NCI-H2196 (cell line): ENCODE data around the gene SULT2A1.
"Not testable (repeated sequence)": the region's sequence is repeated elsewhere in the genome, so short reads cannot be mapped to it uniquely, and the experiment has no call there.

Experiments used
- DNase-seq: peaks from one replicate; lab custom pipeline; 2025; ENCODE audit not compliant: unreplicated experiment; lab: John Stamatoyannopoulos, UW

SULT2A1 gene, protein sequence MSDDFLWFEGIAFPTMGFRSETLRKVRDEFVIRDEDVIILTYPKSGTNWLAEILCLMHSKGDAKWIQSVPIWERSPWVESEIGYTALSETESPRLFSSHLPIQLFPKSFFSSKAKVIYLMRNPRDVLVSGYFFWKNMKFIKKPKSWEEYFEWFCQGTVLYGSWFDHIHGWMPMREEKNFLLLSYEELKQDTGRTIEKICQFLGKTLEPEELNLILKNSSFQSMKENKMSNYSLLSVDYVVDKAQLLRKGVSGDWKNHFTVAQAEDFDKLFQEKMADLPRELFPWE

DNA sequence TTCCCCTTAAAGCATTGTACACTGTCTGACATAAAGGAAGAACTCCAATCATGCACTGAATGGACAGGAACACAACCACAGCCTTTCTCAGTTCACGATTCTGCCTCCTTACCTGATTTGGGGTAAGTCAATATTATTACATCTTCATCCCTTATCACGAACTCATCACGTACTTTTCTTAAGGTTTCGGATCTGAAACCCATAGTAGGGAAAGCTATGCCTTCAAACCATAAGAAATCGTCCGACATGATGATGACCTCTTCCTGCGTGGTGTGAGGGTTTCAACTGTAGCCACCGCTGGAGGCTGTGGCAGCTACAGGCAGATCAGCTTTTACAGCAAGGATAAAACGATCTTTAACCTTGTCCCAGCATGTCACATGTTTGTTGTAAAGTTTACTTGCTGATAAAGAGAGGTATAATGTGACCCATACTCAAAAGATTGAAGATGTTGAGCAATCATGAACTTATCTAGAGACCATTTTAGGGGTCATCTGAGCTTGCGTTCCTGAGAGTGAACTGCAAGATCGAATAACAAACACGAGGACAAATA, at the start of gene SULT2A1:
TSS of gene SULT2A1 (minus strand) at position 306 of the 550 bp plus-strand sequence. CDS start at position 248, 58 bp downstream.
- no peak for DNase-seq

DNA sequence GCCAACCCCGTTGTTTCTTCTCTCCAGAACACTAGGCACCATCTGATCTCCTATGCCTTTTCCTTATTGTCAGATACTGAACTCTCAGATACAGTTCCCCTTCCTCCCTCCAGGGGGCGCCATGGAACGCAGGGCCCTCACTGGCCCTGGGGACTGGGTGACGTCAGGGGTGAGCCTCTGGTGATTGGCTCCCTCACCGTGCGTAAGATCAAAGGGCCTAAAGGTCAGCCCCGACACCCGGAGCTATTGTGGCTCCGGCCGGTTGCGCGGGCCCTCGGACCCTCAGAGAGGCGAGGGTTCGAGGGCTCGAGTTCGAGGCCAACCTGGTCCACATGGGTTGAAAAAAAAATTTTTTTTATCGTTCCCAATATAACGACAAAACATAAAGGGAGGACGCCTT, 42.5 kb upstream of the SULT2A1 start:
- DNase-seq = not testable (repeated sequence)

DNA sequence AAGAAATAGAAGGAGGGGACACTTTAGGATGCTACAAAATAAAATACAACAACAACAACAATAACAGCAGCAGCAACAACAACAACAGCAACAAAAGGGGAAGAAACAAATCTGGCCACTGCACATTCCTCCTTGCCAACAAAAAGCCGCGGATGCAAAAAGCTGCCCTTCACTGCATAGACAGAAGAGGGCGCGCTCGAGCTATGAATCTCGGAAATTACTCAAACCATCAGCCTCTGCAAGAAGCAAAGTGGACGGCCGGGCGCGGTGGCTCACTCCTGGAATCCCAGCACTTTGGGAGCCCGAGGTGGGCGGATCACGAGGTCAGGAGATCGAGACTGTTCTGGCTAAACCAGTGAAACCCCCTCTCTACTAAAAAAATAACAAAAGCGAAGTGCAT, 34.0 kb upstream of the SULT2A1 start:
- not testable (repeated sequence) for DNase-seq

GRCh38 chr19:47910191-47910590, 24.1 kb upstream of the SULT2A1 start:
- DNase-seq = not testable (repeated sequence)

DNA sequence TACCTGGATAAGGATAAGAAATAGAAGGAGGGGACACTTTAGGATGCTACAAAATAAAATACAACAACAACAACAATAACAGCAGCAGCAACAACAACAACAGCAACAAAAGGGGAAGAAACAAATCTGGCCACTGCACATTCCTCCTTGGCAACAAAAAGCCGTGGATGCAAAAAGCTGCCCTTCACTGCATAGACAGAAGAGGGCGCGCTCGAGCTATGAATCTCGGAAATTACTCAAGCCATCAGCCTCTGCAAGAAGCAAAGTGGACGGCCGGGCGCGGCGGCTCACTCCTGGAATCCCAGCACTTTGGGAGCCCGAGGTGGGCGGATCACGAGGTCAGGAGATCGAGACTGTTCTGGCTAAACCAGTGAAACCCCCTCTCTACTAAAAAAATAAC, 23.2 kb upstream of the SULT2A1 start:
- DNase-seq = not testable (repeated sequence)

- DNase-seq = no peak
These were observed 15.3 kb upstream of the SULT2A1 start for GRCh38 chr19:47901370-47901769.

DNA sequence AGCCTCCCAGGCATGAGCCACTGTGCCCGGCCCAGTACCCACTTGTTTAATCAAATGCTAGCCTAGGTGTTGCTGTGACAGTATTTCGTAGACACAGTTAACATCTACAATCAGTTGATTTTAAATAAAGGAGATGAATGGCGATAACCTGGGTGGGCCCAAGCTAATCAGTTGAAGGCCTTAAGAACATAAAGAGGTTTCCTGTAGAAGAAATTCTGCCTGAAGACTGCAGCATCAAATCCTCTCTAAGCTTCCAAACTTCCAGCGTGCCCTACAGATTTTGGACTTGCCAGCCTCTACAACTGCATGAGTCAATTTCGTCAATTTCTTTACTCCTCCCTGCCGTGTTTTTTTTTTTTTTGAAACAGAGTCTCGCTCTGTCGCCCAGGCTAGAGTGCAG, 13.2 kb upstream of the SULT2A1 start:
- DNase-seq = no peak

- no peak for DNase-seq
These were observed 11.7 kb upstream of the SULT2A1 start for GRCh38 chr19:47897861-47898260.

DNA sequence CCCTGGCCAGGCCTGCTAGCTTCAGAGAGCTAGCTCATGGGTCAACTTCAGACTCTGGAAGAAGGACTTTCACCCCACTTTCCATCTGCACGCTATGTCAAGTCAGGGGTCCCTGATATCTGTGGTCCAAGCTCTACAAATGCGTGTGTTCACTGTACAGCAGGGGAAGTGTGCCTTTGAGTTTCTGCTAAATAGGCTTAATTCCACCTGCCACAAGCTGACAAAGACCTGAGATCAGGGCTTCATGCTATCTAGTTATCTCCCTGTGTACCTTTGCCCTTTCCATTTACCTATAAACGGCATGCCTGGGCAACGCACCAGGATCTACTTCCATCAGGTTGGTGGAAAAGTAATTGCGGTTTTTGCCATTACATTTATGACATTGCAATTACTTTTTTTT, 10.7 kb upstream of the SULT2A1 start:
- DNase-seq = no peak

DNA sequence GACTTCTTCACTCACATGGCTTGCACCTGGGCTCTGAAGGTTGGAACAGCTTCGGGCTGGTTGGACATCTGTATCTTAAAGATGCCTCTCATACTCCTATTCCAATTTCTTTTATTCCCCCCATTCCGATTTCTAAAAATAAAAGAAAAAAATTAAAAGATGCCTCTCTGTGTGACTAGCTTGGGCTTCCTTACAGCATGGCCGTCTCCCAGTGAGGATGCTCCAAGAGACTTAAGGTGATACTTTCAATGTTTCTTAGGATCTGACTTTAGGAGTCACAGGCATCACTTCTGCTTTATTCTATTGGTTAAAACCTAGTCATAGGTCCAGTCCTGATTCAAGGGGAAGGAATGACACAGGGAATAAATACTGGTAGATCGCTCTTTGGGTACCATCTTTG, 9.9 kb upstream of the SULT2A1 start:
- no peak for DNase-seq

- DNase-seq = no peak
These were observed 9.2 kb upstream of the SULT2A1 start for GRCh38 chr19:47895165-47895782.

- DNase-seq = no peak
These were observed 6.0 kb upstream of the SULT2A1 start for GRCh38 chr19:47891923-47892666.

GRCh38 chr19:47891622-47891922, 5.5 kb upstream of the SULT2A1 start:
- no peak for DNase-seq

- DNase-seq = no peak
These were observed 4.9 kb upstream of the SULT2A1 start for GRCh38 chr19:47890865-47891621.

- DNase-seq = no peak
These were observed 1.1 kb downstream of the SULT2A1 start for GRCh38 chr19:47885067-47885463.

DNA sequence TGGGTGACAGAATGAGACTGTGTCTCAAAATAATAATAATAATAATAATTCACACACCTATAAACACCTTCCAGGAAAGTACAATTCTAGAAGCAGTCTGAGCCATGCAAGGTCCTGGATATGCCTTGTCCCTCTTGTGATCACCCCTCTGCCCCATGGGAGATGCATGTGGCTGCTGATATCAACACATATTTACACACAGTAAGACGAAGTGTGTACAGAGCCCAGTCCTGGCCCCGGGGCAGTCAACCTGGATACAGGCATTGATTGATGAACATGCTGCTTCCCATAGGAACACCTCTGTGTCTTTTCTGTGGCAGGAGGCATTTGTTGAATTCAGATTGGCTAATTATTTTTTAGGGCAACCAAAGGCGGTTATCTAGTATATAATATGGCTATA, 3.2 kb downstream of the SULT2A1 start:
- no peak for DNase-seq

DNA sequence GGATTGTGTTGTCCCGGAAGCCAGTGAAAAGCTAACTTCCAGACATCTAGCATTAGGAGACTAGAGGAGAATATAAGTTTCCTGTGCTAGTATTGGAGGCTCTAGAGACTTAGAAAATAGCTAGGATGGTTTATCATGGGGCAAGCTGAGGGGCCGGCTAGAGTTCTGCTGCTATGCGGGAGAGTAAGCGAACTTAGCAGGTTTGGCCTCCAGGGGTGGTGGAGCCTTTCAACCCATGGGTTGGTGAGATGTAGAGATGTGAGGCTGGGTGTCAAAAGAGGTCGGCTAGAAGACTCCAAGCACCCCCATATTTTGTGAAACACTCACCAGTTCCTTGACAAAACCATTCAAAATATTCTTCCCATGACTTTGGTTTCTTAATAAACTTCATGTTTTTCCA, 4.4 kb downstream of the SULT2A1 start:
- no peak for DNase-seq

- not testable (repeated sequence) for DNase-seq
These were observed 6.7 kb downstream of the SULT2A1 start for GRCh38 chr19:47879385-47879784.

DNA sequence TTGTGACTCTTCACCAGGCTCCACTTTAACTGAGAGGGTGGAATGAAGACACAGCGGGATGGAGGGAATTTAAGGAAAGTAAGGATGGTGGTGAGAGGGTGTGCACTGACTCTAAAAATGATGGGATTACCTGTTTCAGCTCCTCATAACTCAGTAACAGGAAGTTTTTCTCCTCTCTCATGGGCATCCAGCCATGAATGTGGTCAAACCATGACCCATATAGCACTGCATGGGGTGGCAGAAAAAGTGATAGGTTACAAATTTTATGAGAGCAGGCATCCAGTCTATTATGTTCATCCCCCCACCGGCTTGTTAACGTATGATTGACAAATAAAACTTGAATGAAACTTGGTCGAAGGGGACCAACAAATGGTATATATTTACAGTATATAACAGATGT, 7.2 kb downstream of the SULT2A1 start:
- no peak for DNase-seq

GRCh38 chr19:47865166-47865565, 20.9 kb downstream of the SULT2A1 start:
- DNase-seq = no peak

DNA sequence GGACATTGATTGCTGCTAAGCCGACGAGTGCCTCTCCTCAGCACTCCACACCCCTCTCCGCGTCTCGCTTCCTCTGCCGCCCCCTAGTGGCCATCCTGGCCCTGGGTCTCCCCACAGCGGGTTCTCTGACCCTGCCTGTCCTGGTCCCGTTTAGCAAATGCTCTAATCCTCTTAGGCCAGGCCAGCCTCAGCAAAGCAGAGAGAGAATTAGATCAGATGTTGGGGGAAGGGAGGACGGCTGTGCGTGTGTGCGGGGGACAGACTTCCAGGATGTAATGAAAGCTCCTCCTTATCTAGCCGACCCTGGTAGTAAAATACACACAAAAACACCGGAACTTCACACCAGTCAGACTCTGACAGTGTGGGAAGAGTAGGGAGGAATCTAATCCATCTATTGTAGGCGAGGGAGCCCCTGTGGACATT, 22.6 kb downstream of the SULT2A1 start:
- DNase-seq = peak; percentile 87
